HEK293T (cell line): ENCODE data around the gene ZNF521.

Source experiments
- CTCF ChIA-PET: fragments of 350-600 bp; formaldehyde crosslinking; extraction: SDS; loops from one replicate; lab custom pipeline; 2021; ENCODE audit warnings: antibody characterized with exemption, inconsistent platforms; lab: Yijun Ruan, JAX
- POLR2A ChIA-PET: fragments of 350-600 bp; formaldehyde crosslinking; extraction: SDS; loops from one replicate; lab custom pipeline; 2020; ENCODE audit warnings: antibody characterized with exemption, inconsistent platforms; lab: Yijun Ruan, JAX
- DNase-seq: peaks from one replicate; pipeline ENCODE4 v3.0.0; 2012; ENCODE audit warnings: mixed read lengths; ENCODE audit errors: extremely low spot score
- ARNT ChIP-seq: fragments of 450-650 bp; IDR thresholded peaks from 2 replicates; pipeline ENCODE4 v1.6.1; 2017; ENCODE audit warnings: mild to moderate bottlenecking
- BHLHE40 ChIP-seq: fragments of 450-650 bp; IDR thresholded peaks from 2 replicates; pipeline ENCODE4 v1.6.1; 2016; ENCODE audit warnings: mild to moderate bottlenecking, moderate library complexity, borderline replicate concordance
- CTBP1 ChIP-seq: fragments of 450-650 bp; IDR thresholded peaks from 2 replicates; pipeline ENCODE4 v1.6.1; 2016; ENCODE audit warnings: borderline replicate concordance
- ELF4 ChIP-seq: fragments of 450-650 bp; IDR thresholded peaks from 2 replicates; pipeline ENCODE4 v1.6.1; 2017; ENCODE audit warnings: antibody characterized with exemption
- FOXA1 ChIP-seq: fragments of 450-650 bp; IDR thresholded peaks from 2 replicates; pipeline ENCODE4 v1.6.1; 2016; ENCODE audit warnings: mild to moderate bottlenecking
- FOXK2 ChIP-seq: fragments of 450-650 bp; IDR thresholded peaks from 2 replicates; pipeline ENCODE4 v1.6.1; 2016; ENCODE audit warnings: mild to moderate bottlenecking
- FOXM1 ChIP-seq: fragments of 450-650 bp; IDR thresholded peaks from 2 replicates; pipeline ENCODE4 v1.6.1; 2017; ENCODE audit warnings: mild to moderate bottlenecking, borderline replicate concordance
- HDGF ChIP-seq: fragments of 450-650 bp; IDR thresholded peaks from 2 replicates; pipeline ENCODE4 v1.6.1; 2017; ENCODE audit warnings: antibody characterized with exemption, borderline replicate concordance
- L3MBTL2 ChIP-seq: fragments of 450-650 bp; conservative IDR thresholded peaks from 2 replicates; pipeline ENCODE4 v1.6.1; 2016; ENCODE audit warnings: mild to moderate bottlenecking
- LEF1 ChIP-seq: fragments of 450-650 bp; IDR thresholded peaks from 2 replicates; pipeline ENCODE4 v1.6.1; 2017; ENCODE audit warnings: mild to moderate bottlenecking, borderline replicate concordance
- NFRKB ChIP-seq: fragments of 450-650 bp; IDR thresholded peaks from 2 replicates; pipeline ENCODE4 v1.6.1; 2016; ENCODE audit warnings: mild to moderate bottlenecking, moderate library complexity
- SP1 ChIP-seq: fragments of 450-650 bp; IDR thresholded peaks from 2 replicates; pipeline ENCODE4 v1.6.1; 2017
- SUZ12 ChIP-seq: fragments of 450-650 bp; IDR thresholded peaks from 2 replicates; pipeline ENCODE4 v1.6.1; 2016; ENCODE audit warnings: mild to moderate bottlenecking
- TARDBP ChIP-seq: fragments of 450-650 bp; IDR thresholded peaks from 2 replicates; pipeline ENCODE4 v1.6.1; 2016
- ZNF384 ChIP-seq: fragments of 450-650 bp; IDR thresholded peaks from 2 replicates; pipeline ENCODE4 v1.6.1; 2016
- TF ChIP-seq, protein P1 (sequence below): fragments of 450-650 bp; IDR thresholded peaks from 2 replicates; pipeline ENCODE4 v1.6.1; 2016

The ZNF521 gene

DNA sequence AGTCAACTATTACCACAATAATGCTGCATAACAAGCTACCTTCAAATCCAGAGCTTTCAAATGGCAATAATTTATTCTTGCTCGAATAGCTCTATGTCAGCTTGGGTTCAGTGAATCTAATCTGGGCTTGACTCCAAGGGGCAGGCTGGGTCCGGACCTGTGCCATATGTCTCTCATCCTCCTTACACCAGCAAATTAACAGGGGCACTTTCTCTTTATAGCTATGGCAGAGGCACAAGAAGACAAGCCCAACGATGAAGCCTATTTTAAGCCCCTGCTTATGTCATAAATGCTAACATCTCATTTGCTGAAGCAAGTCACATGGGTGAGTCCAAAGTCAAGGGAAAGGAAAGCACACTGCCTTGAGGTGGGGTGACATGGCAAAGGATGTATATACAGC, 13.3 kb upstream of the ZNF521 start:
- CTCF ChIA-PET = interaction anchor here (0.8 kb wide), 1 partner anchor 194 kb away, joined by 3 read pairs; no protein-coding TSS in a partner anchor
- DNase-seq = no peak

DNA sequence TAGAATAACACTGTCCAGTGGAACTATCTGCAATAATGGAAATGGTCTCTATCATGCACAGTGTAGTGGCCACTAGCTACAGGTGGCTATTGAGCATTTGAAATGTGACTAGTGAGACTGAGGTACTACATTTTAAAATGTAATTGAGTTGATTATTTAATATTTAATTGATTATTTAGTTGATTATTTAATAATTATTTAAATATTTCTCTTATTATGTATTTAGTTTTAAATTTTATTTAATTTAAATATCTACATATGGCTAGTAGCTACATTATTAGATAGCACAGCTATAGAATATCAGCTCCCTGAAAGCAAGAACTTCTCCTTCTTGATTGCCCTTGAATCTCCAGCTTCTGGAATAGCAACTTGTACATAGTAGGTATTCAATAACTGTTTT, 12.8 kb upstream of the ZNF521 start:
- ChIA-PET POLR2A (no interaction called here), CTCF (interaction anchor here (0.5 kb wide), 1 partner anchor 894 kb away, joined by 4 read pairs; no protein-coding TSS in a partner anchor)
- TF ChIP-seq BHLHE40 (no peak), FOXK2 (no peak), ARNT (no peak), NFRKB (no peak), LEF1 (no peak), SP1 (no peak), L3MBTL2 (no peak), ELF4 (no peak), CTBP1 (no peak), TARDBP (no peak), FOXA1 (no peak), HDGF (no peak), ZNF384 (no peak), SUZ12 (no peak)
- TF ChIP-seq, protein P1, sequence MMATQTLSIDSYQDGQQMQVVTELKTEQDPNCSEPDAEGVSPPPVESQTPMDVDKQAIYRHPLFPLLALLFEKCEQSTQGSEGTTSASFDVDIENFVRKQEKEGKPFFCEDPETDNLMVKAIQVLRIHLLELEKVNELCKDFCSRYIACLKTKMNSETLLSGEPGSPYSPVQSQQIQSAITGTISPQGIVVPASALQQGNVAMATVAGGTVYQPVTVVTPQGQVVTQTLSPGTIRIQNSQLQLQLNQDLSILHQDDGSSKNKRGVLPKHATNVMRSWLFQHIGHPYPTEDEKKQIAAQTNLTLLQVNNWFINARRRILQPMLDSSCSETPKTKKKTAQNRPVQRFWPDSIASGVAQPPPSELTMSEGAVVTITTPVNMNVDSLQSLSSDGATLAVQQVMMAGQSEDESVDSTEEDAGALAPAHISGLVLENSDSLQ = no peak
- DNase-seq = no peak

More for the DNA sequence above, 13.3 kb upstream of the ZNF521 start:
- POLR2A ChIA-PET = no interaction called here
- no peak for TF ChIP-seq HDGF
- no peak for TF ChIP-seq FOXA1
- TF ChIP-seq FOXK2 = no peak
- no peak for TF ChIP-seq ZNF384
- TF ChIP-seq SP1 = no peak
- TF ChIP-seq ELF4 = no peak
- no peak for TF ChIP-seq BHLHE40
- no peak for TF ChIP-seq SUZ12
- TF ChIP-seq NFRKB = no peak
- TF ChIP-seq L3MBTL2 = no peak

DNA sequence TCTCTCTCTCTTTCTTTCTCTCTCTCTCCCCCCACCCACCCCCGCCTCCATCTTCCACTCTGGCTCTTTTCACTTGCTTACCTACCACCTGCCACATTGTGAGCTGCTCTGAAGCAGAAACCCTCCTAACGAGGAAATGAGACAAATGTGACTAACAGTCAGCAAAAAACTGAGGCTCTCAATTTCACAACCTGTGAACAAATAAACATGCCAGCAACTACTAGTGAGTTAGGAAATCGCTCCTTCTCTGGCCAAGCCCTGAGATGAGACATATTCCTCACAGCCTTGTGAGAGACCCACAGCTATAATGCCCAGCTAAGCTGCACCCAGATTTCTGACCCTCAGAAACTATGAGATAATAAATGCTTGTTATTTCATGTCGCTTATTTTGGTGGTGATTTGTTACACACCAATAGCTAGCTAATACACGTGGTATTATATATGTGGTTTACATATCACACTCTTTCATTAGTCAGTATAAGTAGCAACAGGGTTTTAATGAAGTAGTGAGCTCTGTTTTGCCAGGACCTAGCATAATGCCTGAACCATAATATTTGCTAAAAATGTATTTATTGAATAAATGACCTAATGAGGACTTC, 8.4 kb upstream of the ZNF521 start:
- ChIA-PET POLR2A (interaction anchor here (0.6 kb wide), 1 partner anchor 155 kb away, joined by 4 read pairs; no protein-coding TSS in a partner anchor), CTCF (no interaction called here)
- TF ChIP-seq L3MBTL2 (no peak), BHLHE40 (no peak), SUZ12 (no peak), LEF1 (no peak), FOXK2 (no peak), NFRKB (no peak), FOXA1 (no peak), SP1 (no peak), TARDBP (no peak), CTBP1 (no peak), HDGF (no peak), ELF4 (no peak), ARNT (no peak), ZNF384 (no peak), FOXM1 (no peak)
- TF ChIP-seq, protein P1 = no peak
- no peak for DNase-seq

DNA sequence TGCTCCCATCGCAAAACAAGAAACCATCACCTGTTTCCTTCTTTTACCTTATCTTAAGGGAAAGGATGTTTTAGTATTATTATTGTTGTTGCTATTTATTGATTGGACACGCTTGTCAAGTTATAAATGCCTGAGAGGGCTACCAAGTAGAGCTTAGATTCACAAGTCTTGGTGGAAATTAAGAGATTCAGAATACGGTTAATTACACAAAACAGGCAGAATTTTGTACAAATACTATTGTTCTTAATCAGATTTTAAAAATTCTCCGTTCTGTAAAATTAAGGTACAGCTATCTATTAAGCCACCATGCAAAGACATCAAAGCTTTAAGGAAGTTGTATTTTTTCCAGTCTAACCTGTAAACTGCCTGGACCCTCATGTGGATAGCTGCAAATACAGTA, 1.1 kb upstream of the ZNF521 start:
- DNase-seq = no peak
- no peak for TF ChIP-seq SUZ12
- POLR2A ChIA-PET = no interaction called here
- CTCF ChIA-PET = interaction anchor here (0.6 kb wide), 1 partner anchor 820 kb away, joined by 3 read pairs; no protein-coding TSS in a partner anchor

DNA sequence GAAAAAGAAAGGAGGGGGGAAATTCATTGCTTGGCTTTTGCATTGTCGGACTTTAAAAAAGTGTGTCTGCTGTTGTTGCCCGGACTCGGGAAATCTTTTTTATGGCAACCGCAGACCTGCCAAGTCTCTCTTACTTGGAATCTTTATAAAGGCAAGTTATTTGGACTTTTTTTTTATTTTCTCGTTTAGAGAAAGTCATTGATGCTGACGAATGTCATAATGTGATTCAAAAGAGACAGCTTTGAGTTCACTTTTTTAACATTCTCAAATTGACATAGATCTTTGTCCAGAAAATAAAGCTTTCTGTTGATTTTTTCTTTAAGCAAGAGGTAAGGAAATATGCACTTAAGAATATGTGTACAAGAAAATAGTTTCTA, 651 bp upstream of the ZNF521 start:
- TF ChIP-seq FOXK2 = no peak
- no peak for TF ChIP-seq ELF4
- no peak for TF ChIP-seq HDGF
- no peak for TF ChIP-seq ARNT
- TF ChIP-seq SP1 = no peak
- TF ChIP-seq BHLHE40 = no peak
- TF ChIP-seq, protein P1 = no peak
- TF ChIP-seq LEF1 = no peak
- TF ChIP-seq SUZ12 = no peak
- TF ChIP-seq FOXM1 = no peak
- no peak for TF ChIP-seq L3MBTL2
- TF ChIP-seq ZNF384 = no peak
- no peak for TF ChIP-seq FOXA1
- no peak for TF ChIP-seq CTBP1
- no peak for TF ChIP-seq NFRKB
- no peak for DNase-seq
- ChIA-PET POLR2A (no interaction called here), CTCF (interaction anchor here (0.7 kb wide), 1 partner anchor 350 kb away, joined by 5 read pairs; no protein-coding TSS in a partner anchor)

DNA sequence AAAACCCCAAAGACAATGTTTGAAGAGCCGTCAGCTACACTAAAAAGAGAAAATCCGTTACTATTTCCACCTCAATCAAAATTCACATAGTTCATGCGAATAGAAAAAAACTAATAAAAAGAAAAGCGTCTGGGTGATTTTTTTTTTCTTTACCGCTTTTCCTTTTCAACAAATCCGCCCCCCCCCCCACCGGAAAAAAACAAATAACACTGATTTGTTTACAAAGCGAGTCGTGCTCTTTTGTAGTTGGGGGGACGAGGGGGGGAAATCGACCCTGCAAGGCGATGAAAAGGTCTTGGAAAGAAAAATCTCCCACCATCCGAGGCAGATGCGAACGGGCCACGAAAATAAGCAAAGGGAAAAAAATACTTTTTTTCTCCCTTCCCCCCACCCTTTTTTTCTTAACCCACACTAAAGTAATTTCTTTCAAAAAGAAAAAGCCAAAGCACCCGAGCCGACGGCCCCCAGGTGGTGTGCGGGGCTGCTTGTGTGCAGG, 638 bp downstream of the ZNF521 start:
- ChIA-PET CTCF (interaction anchor here (0.7 kb wide), 1 partner anchor 68 kb away, joined by 3 read pairs; no protein-coding TSS in a partner anchor), POLR2A (interaction anchor here (0.6 to 1.2 kb wide), 2 partner anchors 11 kb away, joined by 3 read pairs; no protein-coding TSS in a partner anchor)
- no peak for TF ChIP-seq HDGF
- no peak for TF ChIP-seq NFRKB
- TF ChIP-seq ZNF384 = peak; percentile 89
- TF ChIP-seq LEF1 = no peak
- no peak for TF ChIP-seq SP1
- no peak for TF ChIP-seq ARNT
- no peak for DNase-seq
